ENCODE results near the gene EVI5.
"Not testable (repeated sequence)": the region's sequence is repeated elsewhere in the genome, so short reads cannot be mapped to it uniquely, and the experiment has no call there.

Gene EVI5

GRCh38 chr1:92778376-92778775, 6.5 kb downstream of the EVI5 start:
- Mint-ChIP-seq H3K36me3 (ENCODE audit: low read depth) (peaks cover 15% of the 10 kb centered on the region), H3K27me3 (ENCODE audit: low read depth) (no peaks in the 10 kb centered on the region), H3K4me3 (no peak overlapping the region), H3K9me3 (no peaks in the 10 kb centered on the region), H3K27ac (no peak overlapping the region), H3K4me1 (peaks cover 19% of the 10 kb centered on the region)
- no peak for TF ChIP-seq CTCF (IDR thresholded peaks at IDR 0.05; ENCODE audit: unreplicated experiment in 3 of 3)

GRCh38 chr1:92774407-92774806, 10.5 kb downstream of the EVI5 start:
- Mint-ChIP-seq H3K27me3 (ENCODE audit: low read depth) (no peaks in the 10 kb centered on the region), H3K27ac (no peak overlapping the region), H3K9me3 (no peaks in the 10 kb centered on the region), H3K36me3 (ENCODE audit: low read depth) (peaks cover 13% of the 10 kb centered on the region), H3K4me1 (peaks cover 7% of the 10 kb centered on the region), H3K4me3 (no peak overlapping the region)
- TF ChIP-seq CTCF (IDR thresholded peaks at IDR 0.05; ENCODE audit: unreplicated experiment in 3 of 3) = no peak

GRCh38 chr1:92773749-92774148, 11.2 kb downstream of the EVI5 start:
- not testable (repeated sequence) for H3K27ac Mint-ChIP-seq; H3K4me1 Mint-ChIP-seq; H3K27me3 Mint-ChIP-seq (ENCODE audit: low read depth); H3K4me3 Mint-ChIP-seq; H3K9me3 Mint-ChIP-seq
- peaks cover 16% of the 10 kb centered on the region for H3K36me3 Mint-ChIP-seq (ENCODE audit: low read depth)

GRCh38 chr1:92769856-92770255, 15.1 kb downstream of the EVI5 start:
- no peak overlapping the region for H3K4me3 Mint-ChIP-seq

GRCh38 chr1:92768915-92769314, 16.0 kb downstream of the EVI5 start:
- no peaks in the 10 kb centered on the region for H3K4me1 Mint-ChIP-seq
- H3K4me3 Mint-ChIP-seq = no peak overlapping the region
- no peak overlapping the region for H3K27ac Mint-ChIP-seq
- H3K27me3 Mint-ChIP-seq (ENCODE audit: low read depth) = no peaks in the 10 kb centered on the region
- TF ChIP-seq CTCF (IDR thresholded peaks at IDR 0.05; ENCODE audit: unreplicated experiment in 3 of 3) = no peak
- H3K9me3 Mint-ChIP-seq = no peaks in the 10 kb centered on the region
- H3K36me3 Mint-ChIP-seq (ENCODE audit: low read depth) = peaks cover 14% of the 10 kb centered on the region

More at GRCh38 chr1:92769856-92770255, 15.1 kb downstream of the EVI5 start:
- Mint-ChIP-seq H3K27me3 (ENCODE audit: low read depth) (no peaks in the 10 kb centered on the region), H3K4me1 (peaks cover 7% of the 10 kb centered on the region), H3K9me3 (no peaks in the 10 kb centered on the region), H3K36me3 (ENCODE audit: low read depth) (peaks cover 14% of the 10 kb centered on the region), H3K27ac (no peak overlapping the region)
- TF ChIP-seq CTCF (IDR thresholded peaks at IDR 0.05; ENCODE audit: unreplicated experiment in 3 of 3) = no peak

- H3K4me3 Mint-ChIP-seq = no peak overlapping the region
- H3K27me3 Mint-ChIP-seq (ENCODE audit: low read depth) = no peaks in the 10 kb centered on the region
These were observed 16.6 kb downstream of the EVI5 start for GRCh38 chr1:92768296-92768695.

More at GRCh38 chr1:92768296-92768695, 16.6 kb downstream of the EVI5 start:
- H3K36me3 Mint-ChIP-seq (ENCODE audit: low read depth) = peaks cover 14% of the 10 kb centered on the region
- TF ChIP-seq CTCF (IDR thresholded peaks at IDR 0.05; ENCODE audit: unreplicated experiment in 3 of 3) = no peak
- no peaks in the 10 kb centered on the region for H3K4me1 Mint-ChIP-seq
- H3K9me3 Mint-ChIP-seq = no peaks in the 10 kb centered on the region
- H3K27ac Mint-ChIP-seq = no peak overlapping the region
